GM12892 (cell line): ENCODE data around the gene CFLAR.

ENCODE experiments used
- POLR2A ChIP-seq: IDR thresholded peaks from 2 replicates; pipeline ENCODE4 v1.6.1; 2011; ENCODE audit warnings: low read depth, low read length, control low read depth
- POLR2AphosphoS5 ChIP-seq: IDR thresholded peaks from 2 replicates; pipeline ENCODE4 v1.6.1; 2011; ENCODE audit warnings: low read depth, low read length, control low read depth

DNA sequence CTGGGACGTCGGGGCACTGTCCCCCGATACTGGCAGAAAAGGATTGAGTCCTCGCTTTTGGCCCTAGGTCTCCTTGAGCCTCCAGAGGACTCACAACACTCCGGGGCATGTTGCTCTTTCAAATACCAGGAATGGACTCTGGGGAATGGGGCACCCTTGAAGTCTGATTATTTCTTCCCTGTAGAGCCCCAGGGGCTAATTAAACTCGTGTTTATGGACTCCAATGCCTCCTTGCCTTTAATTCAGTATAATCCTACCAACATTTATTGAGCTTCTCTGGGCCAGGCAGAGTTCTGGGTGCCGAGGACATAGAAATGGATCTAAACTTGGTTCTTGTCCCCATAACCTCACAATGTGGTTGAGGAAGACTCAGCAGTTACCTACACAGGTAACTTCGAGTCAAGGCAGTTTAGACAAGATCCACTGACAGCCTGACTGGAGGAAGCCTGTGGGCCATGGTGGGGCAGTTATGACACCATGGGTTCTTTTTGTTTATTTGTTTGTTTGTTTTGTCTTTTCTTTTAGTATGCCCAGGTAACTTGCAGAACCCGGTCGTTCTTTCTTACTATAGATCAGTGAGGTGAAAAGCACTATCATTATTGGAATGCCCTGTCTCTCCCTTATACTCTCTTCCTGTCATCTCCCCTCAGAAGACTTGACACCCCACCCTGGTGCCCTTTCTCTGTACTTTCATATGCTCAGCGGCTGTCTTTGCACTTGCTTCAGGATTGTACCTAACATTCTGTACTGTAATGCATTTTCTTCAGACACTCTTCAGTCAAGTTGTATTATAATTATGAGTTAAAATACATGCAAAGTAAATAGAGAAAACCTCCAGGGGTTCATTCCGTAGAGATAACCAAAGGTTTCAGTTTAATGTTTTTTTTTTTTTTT lies 3.2 kb downstream of the CFLAR start:
- TF ChIP-seq POLR2A = no peak
- TF ChIP-seq POLR2AphosphoS5 = no peak; the same call in 1 of the 2 replicates
